SK-N-SH (cell line): Measurements from ENCODE around the gene FSHR. TPM values are rescaled to one million over a fixed set of nuclear protein-coding genes. Genes with fewer than 3 reads are reported as not detected.

Experiments
- CTCF ChIA-PET: fragments of 300-600, 350-600 bp; formaldehyde crosslinking; extraction: SDS; loops from one replicate; lab custom pipeline; 2021; lab: Yijun Ruan, JAX
- POLR2A ChIA-PET: fragments of 350-600 bp; sonication (Branson Sonifier 250); formaldehyde crosslinking; extraction: SDS; loops from one replicate; lab custom pipeline; 2020; ENCODE audit warnings: antibody characterized with exemption, inconsistent platforms; lab: Yijun Ruan, JAX
- DNase-seq: peaks from one replicate; pipeline ENCODE4 v3.0.0; 2012
- H2AFZ ChIP-seq: fragments of 200-600 bp; sonication (generic); 2 replicates; pipeline ENCODE4 v1.8.1; 2016; ENCODE audit warnings: antibody characterized with exemption, mild to moderate bottlenecking, low read depth
- H3F3A ChIP-seq: fragments of 200-600 bp; sonication (generic); replicated peaks from 2 replicates; pipeline ENCODE3; 2016; ENCODE audit warnings: antibody characterized with exemption, mild to moderate bottlenecking; ENCODE audit not compliant: insufficient read depth
- H3K27ac ChIP-seq, 2 experiments: fragments of 200-500 bp in 1 of 2; fragments of 200-600 bp in 1 of 2; sonication (Bioruptor generic) in 1 of 2; sonication (generic), shearing (Covaris generic) in 1 of 2; 2 replicates each; pipeline versions ENCODE4 v1.5.1 to v1.6.1; 2014 to 2016; ENCODE audit warnings: low read depth in 2 of 2, inconsistent platforms in 1 of 2, low read length in 1 of 2, mild to moderate bottlenecking in 1 of 2, mixed read lengths in 1 of 2
- H3K27me3 ChIP-seq: fragments of 200-600 bp; sonication (generic), shearing (Covaris generic); 2 replicates; pipeline ENCODE4 v1.6.1; 2016; ENCODE audit warnings: mixed run types; ENCODE audit not compliant: insufficient read depth
- H3K36me3 ChIP-seq, 2 experiments: fragments of 200-500 bp in 1 of 2; fragments of 200-600 bp in 1 of 2; sonication (Bioruptor generic) in 1 of 2; sonication (generic) in 1 of 2; replicated peaks in 1 of 2; 2 replicates each; pipeline versions ENCODE3 to v1.5.1; 2014 to 2016; ENCODE audit warnings: low read length in 1 of 2, mild to moderate bottlenecking in 1 of 2; ENCODE audit not compliant: insufficient read depth in 2 of 2, control insufficient read depth in 1 of 2
- H3K4me1 ChIP-seq, 2 experiments: fragments of 200-500 bp in 1 of 2; fragments of 200-600 bp in 1 of 2; sonication (Bioruptor generic) in 1 of 2; sonication (generic), shearing (Covaris generic) in 1 of 2; 2 replicates each; pipeline versions ENCODE4 v1.5.1 to v1.6.1; 2014 to 2016; ENCODE audit warnings: low read depth in 1 of 2, low read length in 1 of 2, mixed run types in 1 of 2; ENCODE audit not compliant: insufficient read depth in 2 of 2, control insufficient read depth in 1 of 2
- H3K4me2 ChIP-seq: fragments of 200-600 bp; sonication (generic), shearing (Covaris generic); 2 replicates; pipeline ENCODE4 v1.6.1; 2017; ENCODE audit warnings: mixed run types
- H3K4me3 ChIP-seq, 2 experiments: fragments of 200-500 bp in 1 of 2; fragments of 200-600 bp in 1 of 2; sonication (Bioruptor generic) in 1 of 2; sonication (generic), shearing (Covaris generic) in 1 of 2; 2 replicates each; pipeline versions ENCODE4 v1.5.1 to v1.8.1; 2014 to 2016; ENCODE audit warnings: low read depth in 2 of 2, inconsistent platforms in 1 of 2, low read length in 1 of 2, mild to moderate bottlenecking in 1 of 2, mixed read lengths in 1 of 2, moderate library complexity in 1 of 2
- H3K79me2 ChIP-seq: fragments of 200-600 bp; sonication (generic); 2 replicates; pipeline ENCODE4 v1.8.1; 2017; ENCODE audit warnings: mild to moderate bottlenecking; ENCODE audit not compliant: insufficient read depth
- H3K9ac ChIP-seq: fragments of 200-600 bp; sonication (generic); 2 replicates; pipeline ENCODE4 v1.6.1; 2017; ENCODE audit warnings: mixed run types
- H3K9me2 ChIP-seq: fragments of 200-600 bp; sonication (generic); 2 replicates; pipeline ENCODE4 v1.6.1; 2017; ENCODE audit warnings: mixed run types
- H3K9me3 ChIP-seq: fragments of 200-600 bp; sonication (generic); 2 replicates; pipeline ENCODE4 v1.6.1; 2017; ENCODE audit warnings: mixed run types, mild to moderate bottlenecking, moderate library complexity
- H4K20me1 ChIP-seq: fragments of 200-600 bp; sonication (generic); 2 replicates; pipeline ENCODE4 v1.6.1; 2017; ENCODE audit warnings: mild to moderate bottlenecking, mixed run types; ENCODE audit not compliant: insufficient read depth
- CHD2 ChIP-seq: fragments of 150-350 bp; IDR thresholded peaks from 2 replicates; pipeline ENCODE4 v1.6.1; 2018; ENCODE audit warnings: low read length; ENCODE audit not compliant: partially characterized antibody
- EZH2phosphoT487 ChIP-seq: fragments of 200-600 bp; sonication (generic); IDR thresholded peaks from 2 replicates; pipeline ENCODE4 v1.6.1; 2017; ENCODE audit warnings: low read depth, mixed run types, mild to moderate bottlenecking, antibody characterized with exemption, moderate library complexity, borderline replicate concordance
- FOXJ3 ChIP-seq: sonication (generic); formaldehyde crosslinking; IDR thresholded peaks from 2 replicates; pipeline ENCODE4 v1.5.1; 2020; ENCODE audit warnings: mild to moderate bottlenecking, missing genetic modification reagents
- GABPA ChIP-seq: IDR thresholded peaks from 2 replicates; pipeline ENCODE4 v1.4.0; 2012; ENCODE audit warnings: low read depth, mild to moderate bottlenecking
- GATA2 ChIP-seq: sonication (generic); formaldehyde crosslinking; IDR thresholded peaks from 2 replicates; pipeline ENCODE4 v1.5.0; 2020; ENCODE audit warnings: mild to moderate bottlenecking, missing genetic modification reagents
- MEF2A ChIP-seq: IDR thresholded peaks from 2 replicates; pipeline ENCODE4 v1.4.0; 2012; ENCODE audit warnings: low read depth, borderline replicate concordance
- NFIC ChIP-seq: IDR thresholded peaks from 2 replicates; pipeline ENCODE4 v1.4.0; 2012; ENCODE audit warnings: borderline replicate concordance
- NRF1 ChIP-seq: IDR thresholded peaks from 2 replicates; pipeline ENCODE4 v1.6.1; 2012; ENCODE audit warnings: low read depth, mild to moderate bottlenecking, low read length
- POLR2AphosphoS5 ChIP-seq: IDR thresholded peaks from 2 replicates; pipeline ENCODE4 v1.6.1; 2012; ENCODE audit warnings: low read depth, low read length
- RCOR1 ChIP-seq: fragments of 150-350 bp; IDR thresholded peaks from 2 replicates; pipeline ENCODE4 v1.6.1; 2017; ENCODE audit warnings: antibody characterized with exemption, low read length
- RXRA ChIP-seq: IDR thresholded peaks from 2 replicates; pipeline ENCODE4 v1.4.0; 2012; ENCODE audit warnings: low read depth, mild to moderate bottlenecking, borderline replicate concordance
- SIN3A ChIP-seq: IDR thresholded peaks from 2 replicates; pipeline ENCODE4 v1.6.1; 2012; ENCODE audit warnings: low read depth, mild to moderate bottlenecking, low read length, moderate library complexity, borderline replicate concordance
- TAF1 ChIP-seq: IDR thresholded peaks from 2 replicates; pipeline ENCODE4 v1.6.1; 2012; ENCODE audit warnings: low read depth, mild to moderate bottlenecking, low read length, moderate library complexity, borderline replicate concordance
- TCF12 ChIP-seq: IDR thresholded peaks from 2 replicates; pipeline ENCODE4 v1.4.0; 2012
- YY1 ChIP-seq: IDR thresholded peaks from 2 replicates; pipeline ENCODE4 v1.4.0; 2012; ENCODE audit warnings: low read depth, mild to moderate bottlenecking
- WGBS: methylation state at CpG from one replicate; pipeline ENCODE4 v1.1.6; 2017; ENCODE audit warnings: low lambda C conversion rate; 5-methylcytosine and 5-hydroxymethylcytosine counted together
- polyA plus RNA-seq, 3 experiments: library from polyadenylated mRNA; depleted of rRNA; stranded (reverse); fragments of >200 nt; gene quantifications; 2 replicates each; pipeline ENCODE4 v1.2.3, GENCODE V29; 2012
- TF ChIP-seq, protein P1 (sequence below): IDR thresholded peaks from 2 replicates; pipeline ENCODE4 v1.6.1; 2012; ENCODE audit warnings: mild to moderate bottlenecking, low read depth, low read length, moderate library complexity
- TF ChIP-seq, protein P2 (sequence below): IDR thresholded peaks from 2 replicates; pipeline ENCODE4 v1.4.0; 2012; ENCODE audit warnings: low read depth
- TF ChIP-seq, protein P3 (sequence below): fragments of 200-600 bp; sonication (generic); IDR thresholded peaks from 2 replicates; pipeline ENCODE4 v1.6.1; 2017; ENCODE audit warnings: antibody characterized with exemption, mild to moderate bottlenecking, moderate library complexity

Gene FSHR
- polyA plus RNA-seq, 1 of the 3 experiments (the other 2 are of a cell fraction): not detected

DNA sequence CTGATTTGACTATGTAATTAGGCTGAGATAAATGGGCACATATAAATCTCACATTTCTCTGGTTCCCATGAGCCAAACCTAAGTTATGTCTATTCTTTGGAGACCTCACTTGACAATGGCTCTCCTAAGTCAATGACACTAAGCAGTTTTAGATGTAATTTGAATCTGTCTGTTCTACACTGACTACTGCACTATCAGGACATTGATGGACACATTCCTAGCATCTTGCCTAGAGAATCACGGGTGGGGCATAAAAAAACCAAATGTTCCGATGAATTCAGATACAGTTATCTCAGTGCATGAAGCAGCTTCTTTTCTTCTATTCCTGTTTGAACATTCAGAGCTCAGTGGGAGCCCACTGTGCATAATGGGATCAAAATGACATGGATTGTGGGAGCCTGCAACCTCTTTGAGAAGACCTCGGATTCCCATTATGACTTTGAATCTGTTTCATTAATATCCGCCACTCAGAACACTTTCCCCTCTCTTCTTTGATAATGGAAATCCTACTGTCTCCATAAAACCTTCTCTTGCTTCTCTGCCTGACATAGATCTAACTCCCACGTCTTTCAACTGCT, 110.8 kb downstream of the FSHR start:
- Histone ChIP-seq H3K4me1 (no peaks in the 10 kb centered on the region), H2AFZ (no peak overlapping the region), H3K4me2 (no peak overlapping the region), H3K9me2 (no peaks in the 10 kb centered on the region), H3K4me3 (no peak overlapping the region), H3K36me3 (no peaks in the 10 kb centered on the region), H3K79me2 (no peaks in the 10 kb centered on the region), H3K27me3 (no peaks in the 10 kb centered on the region), H3F3A (no peaks in the 10 kb centered on the region), H3K9me3 (no peaks in the 10 kb centered on the region), H3K9ac (no peak overlapping the region), H3K27ac (no peak overlapping the region), H4K20me1 (no peaks in the 10 kb centered on the region)
- POLR2A ChIA-PET: no interaction called here
- TF ChIP-seq NFIC (no peak), RXRA (no peak), GABPA (no peak), NRF1 (no peak), YY1 (no peak), POLR2AphosphoS5 (no peak), TAF1 (no peak), FOXJ3 (CRISPR knock-in tag) (no peak), MEF2A (no peak), SIN3A (no peak), EZH2phosphoT487 (no peak), RCOR1 (no peak), GATA2 (no peak), CHD2 (no peak), TCF12 (no peak)
- TF ChIP-seq, protein P1, sequence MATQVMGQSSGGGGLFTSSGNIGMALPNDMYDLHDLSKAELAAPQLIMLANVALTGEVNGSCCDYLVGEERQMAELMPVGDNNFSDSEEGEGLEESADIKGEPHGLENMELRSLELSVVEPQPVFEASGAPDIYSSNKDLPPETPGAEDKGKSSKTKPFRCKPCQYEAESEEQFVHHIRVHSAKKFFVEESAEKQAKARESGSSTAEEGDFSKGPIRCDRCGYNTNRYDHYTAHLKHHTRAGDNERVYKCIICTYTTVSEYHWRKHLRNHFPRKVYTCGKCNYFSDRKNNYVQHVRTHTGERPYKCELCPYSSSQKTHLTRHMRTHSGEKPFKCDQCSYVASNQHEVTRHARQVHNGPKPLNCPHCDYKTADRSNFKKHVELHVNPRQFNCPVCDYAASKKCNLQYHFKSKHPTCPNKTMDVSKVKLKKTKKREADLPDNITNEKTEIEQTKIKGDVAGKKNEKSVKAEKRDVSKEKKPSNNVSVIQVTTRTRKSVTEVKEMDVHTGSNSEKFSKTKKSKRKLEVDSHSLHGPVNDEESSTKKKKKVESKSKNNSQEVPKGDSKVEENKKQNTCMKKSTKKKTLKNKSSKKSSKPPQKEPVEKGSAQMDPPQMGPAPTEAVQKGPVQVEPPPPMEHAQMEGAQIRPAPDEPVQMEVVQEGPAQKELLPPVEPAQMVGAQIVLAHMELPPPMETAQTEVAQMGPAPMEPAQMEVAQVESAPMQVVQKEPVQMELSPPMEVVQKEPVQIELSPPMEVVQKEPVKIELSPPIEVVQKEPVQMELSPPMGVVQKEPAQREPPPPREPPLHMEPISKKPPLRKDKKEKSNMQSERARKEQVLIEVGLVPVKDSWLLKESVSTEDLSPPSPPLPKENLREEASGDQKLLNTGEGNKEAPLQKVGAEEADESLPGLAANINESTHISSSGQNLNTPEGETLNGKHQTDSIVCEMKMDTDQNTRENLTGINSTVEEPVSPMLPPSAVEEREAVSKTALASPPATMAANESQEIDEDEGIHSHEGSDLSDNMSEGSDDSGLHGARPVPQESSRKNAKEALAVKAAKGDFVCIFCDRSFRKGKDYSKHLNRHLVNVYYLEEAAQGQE: no peak
- TF ChIP-seq, protein P2, sequence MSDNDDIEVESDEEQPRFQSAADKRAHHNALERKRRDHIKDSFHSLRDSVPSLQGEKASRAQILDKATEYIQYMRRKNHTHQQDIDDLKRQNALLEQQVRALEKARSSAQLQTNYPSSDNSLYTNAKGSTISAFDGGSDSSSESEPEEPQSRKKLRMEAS: no peak
- TF ChIP-seq, protein P3, sequence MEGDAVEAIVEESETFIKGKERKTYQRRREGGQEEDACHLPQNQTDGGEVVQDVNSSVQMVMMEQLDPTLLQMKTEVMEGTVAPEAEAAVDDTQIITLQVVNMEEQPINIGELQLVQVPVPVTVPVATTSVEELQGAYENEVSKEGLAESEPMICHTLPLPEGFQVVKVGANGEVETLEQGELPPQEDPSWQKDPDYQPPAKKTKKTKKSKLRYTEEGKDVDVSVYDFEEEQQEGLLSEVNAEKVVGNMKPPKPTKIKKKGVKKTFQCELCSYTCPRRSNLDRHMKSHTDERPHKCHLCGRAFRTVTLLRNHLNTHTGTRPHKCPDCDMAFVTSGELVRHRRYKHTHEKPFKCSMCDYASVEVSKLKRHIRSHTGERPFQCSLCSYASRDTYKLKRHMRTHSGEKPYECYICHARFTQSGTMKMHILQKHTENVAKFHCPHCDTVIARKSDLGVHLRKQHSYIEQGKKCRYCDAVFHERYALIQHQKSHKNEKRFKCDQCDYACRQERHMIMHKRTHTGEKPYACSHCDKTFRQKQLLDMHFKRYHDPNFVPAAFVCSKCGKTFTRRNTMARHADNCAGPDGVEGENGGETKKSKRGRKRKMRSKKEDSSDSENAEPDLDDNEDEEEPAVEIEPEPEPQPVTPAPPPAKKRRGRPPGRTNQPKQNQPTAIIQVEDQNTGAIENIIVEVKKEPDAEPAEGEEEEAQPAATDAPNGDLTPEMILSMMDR: no peak
- WGBS: 22% methylated on average over 5 of the region's 5 CpGs
- CTCF ChIA-PET: interaction anchor here (0.6 to 3.5 kb wide), 4 partner anchors 10 to 1359 kb away, joined by 3 to 11 read pairs (median 4); no protein-coding TSS in a partner anchor
- DNase-seq: no peak
